A549 (cell line): ENCODE results near the gene SPSB2. TPM values are rescaled to one million over a fixed set of nuclear protein-coding genes. Genes with fewer than 3 reads are reported as not detected.

Experiments used
- ATAC-seq, 2 experiments: fragments of 200-7000 bp in 1 of 2; fragments of >200 bp in 1 of 2; cut with Nextera tagmentation in 1 of 2; cut with Tn5 transposase in 1 of 2; 3 replicates each; pipeline versions ENCODE4 v1.8.0 to v1.9.1; 2018 to 2020; ENCODE audit warnings: mild to moderate bottlenecking in 1 of 2, moderate library complexity in 1 of 2
- CTCF ChIA-PET: fragments of 300-600 bp; sonication (Branson Sonifier 250); formaldehyde crosslinking; extraction: SDS; loops from one replicate; lab custom pipeline; 2021; ENCODE audit warnings: antibody characterized with exemption, inconsistent platforms; lab: Yijun Ruan, JAX
- POLR2A ChIA-PET: fragments of 350-600 bp; formaldehyde crosslinking; extraction: SDS; loops from one replicate; lab custom pipeline; 2021; ENCODE audit warnings: antibody characterized with exemption, inconsistent platforms; lab: Yijun Ruan, JAX
- DNase-seq, 2 experiments: peaks; one replicate each; pipeline versions ENCODE4 v3.0.0 to v3.0.0-alpha.2; 2011 to 2016; ENCODE audit warnings: low read depth in 1 of 2, low spot score in 1 of 2
- FAIRE-seq: peaks from 2 replicates; lab custom pipeline; 2011; peaks lifted over from hg19 to GRCh38; lab: Jason Lieb, UNC
- H3K27ac ChIP-seq, 2 experiments: fragments of >200 bp; sonication (Bioruptor Twin); formaldehyde crosslinking; 3 replicates each; pipeline ENCODE4 v1.5.1; 2016 to 2017
- H3K4me1 ChIP-seq: fragments of >200 bp; sonication (Bioruptor Twin); formaldehyde crosslinking; 3 replicates; pipeline ENCODE4 v1.6.1; 2016
- H3K4me2 ChIP-seq: fragments of >200 bp; sonication (Bioruptor Twin); formaldehyde crosslinking; 3 replicates; pipeline ENCODE4 v1.6.1; 2016
- H3K4me3 ChIP-seq: fragments of >200 bp; sonication (Bioruptor Twin); formaldehyde crosslinking; 3 replicates; pipeline ENCODE4 v1.5.1; 2016
- H3K9me3 ChIP-seq: fragments of >200 bp; sonication (Bioruptor Twin); formaldehyde crosslinking; 3 replicates; pipeline ENCODE4 v1.6.1; 2016
- FOSB ChIP-seq: fragments of 250-450 bp; sonication (Bioruptor Pico); IDR thresholded peaks from 2 replicates; pipeline ENCODE4 v1.5.0; 2020; ENCODE audit warnings: mild to moderate bottlenecking, moderate library complexity
- GATA3 ChIP-seq: IDR thresholded peaks from 2 replicates; pipeline ENCODE4 v1.6.1; 2012; ENCODE audit warnings: borderline replicate concordance
- MAFK ChIP-seq: fragments of 450-650 bp; IDR thresholded peaks from 2 replicates; pipeline ENCODE4 v1.6.1; 2014; ENCODE audit not compliant: partially characterized antibody
- NPAS2 ChIP-seq: fragments of 250-450 bp; sonication (Bioruptor Pico); IDR thresholded peaks from 2 replicates; pipeline ENCODE4 v1.8.0; 2022; ENCODE audit warnings: mild to moderate bottlenecking, moderate library complexity, borderline replicate concordance
- NR3C1 ChIP-seq: fragments of >200 bp; sonication (Bioruptor Twin); formaldehyde crosslinking; IDR thresholded peaks from 3 replicates; pipeline ENCODE4 v1.6.1; 2017
- PHF8 ChIP-seq: fragments of 200-600 bp; sonication (generic); IDR thresholded peaks from 2 replicates; pipeline ENCODE4 v1.6.1; 2016; ENCODE audit warnings: low read depth, mild to moderate bottlenecking, antibody characterized with exemption, moderate library complexity, borderline replicate concordance
- POLR2A ChIP-seq: IDR thresholded peaks from 2 replicates; pipeline ENCODE4 v1.6.1; 2012; ENCODE audit warnings: mild to moderate bottlenecking, low read length
- RCOR1 ChIP-seq: fragments of 150-350 bp; IDR thresholded peaks from 2 replicates; pipeline ENCODE4 v1.6.1; 2014; ENCODE audit warnings: antibody characterized with exemption, low read length, low read depth
- RFX5 ChIP-seq: fragments of 450-650 bp; IDR thresholded peaks from 2 replicates; pipeline ENCODE4 v1.7.1; 2014; ENCODE audit warnings: antibody characterized with exemption, mild to moderate bottlenecking, moderate library complexity
- RNF2 ChIP-seq: fragments of 200-600 bp; sonication (generic); IDR thresholded peaks from 2 replicates; pipeline ENCODE4 v1.6.1; 2016; ENCODE audit warnings: low read depth, mild to moderate bottlenecking, antibody characterized with exemption, moderate library complexity, borderline replicate concordance
- ZFP36 ChIP-seq: fragments of 450-650 bp; IDR thresholded peaks from 2 replicates; pipeline ENCODE4 v1.6.1; 2014; ENCODE audit warnings: borderline replicate concordance; ENCODE audit not compliant: partially characterized antibody
- WGBS: methylation state at CpG from one replicate; pipeline ENCODE4 v1.1.6; 2017; ENCODE audit errors: missing lambda C conversion rate; 5-methylcytosine and 5-hydroxymethylcytosine counted together
- polyA plus RNA-seq, 4 experiments: library from polyadenylated mRNA; depleted of rRNA in 3 of 4; stranded (reverse); fragments of >200 nt; fragmentation: RNase III in 1 of 4; extraction: RNeasy Plus Mini Kit Qiagen cat#74134 plus additional on column Dnase treatment in 1 of 4; gene quantifications; 2 replicates in 3 of 4; 3 replicates in 1 of 4; pipeline ENCODE4 v1.2.3, GENCODE V29; 2011 to 2017
- TF ChIP-seq, protein P1 (sequence below): IDR thresholded peaks from 2 replicates; pipeline ENCODE4 v1.6.1; 2012
- TF ChIP-seq, protein P2 (sequence below): IDR thresholded peaks from 2 replicates; pipeline ENCODE4 v1.6.1; 2012; ENCODE audit warnings: low read depth, borderline replicate concordance
- TF ChIP-seq, protein P3 (sequence below): fragments of 200-600 bp; sonication (generic); IDR thresholded peaks from 2 replicates; pipeline ENCODE4 v1.6.1; 2016; ENCODE audit warnings: antibody characterized with exemption, mild to moderate bottlenecking, moderate library complexity
- TF ChIP-seq, protein P4 (sequence below): fragments of 250-450 bp; sonication (Bioruptor Pico); IDR thresholded peaks from 2 replicates; pipeline ENCODE4 v1.5.0; 2020; ENCODE audit warnings: low read depth, mild to moderate bottlenecking, moderate library complexity
- TF ChIP-seq, protein P5 (sequence below): fragments of 250-450 bp; sonication (Bioruptor Pico); IDR thresholded peaks from 2 replicates; pipeline ENCODE4 v1.5.0; 2021; ENCODE audit warnings: mild to moderate bottlenecking, moderate library complexity, borderline replicate concordance

The SPSB2 gene
- polyA plus RNA-seq, 2 of the 4 experiments (the other 2 are of a cell fraction) = 16.8 to 21.8 TPM

DNA sequence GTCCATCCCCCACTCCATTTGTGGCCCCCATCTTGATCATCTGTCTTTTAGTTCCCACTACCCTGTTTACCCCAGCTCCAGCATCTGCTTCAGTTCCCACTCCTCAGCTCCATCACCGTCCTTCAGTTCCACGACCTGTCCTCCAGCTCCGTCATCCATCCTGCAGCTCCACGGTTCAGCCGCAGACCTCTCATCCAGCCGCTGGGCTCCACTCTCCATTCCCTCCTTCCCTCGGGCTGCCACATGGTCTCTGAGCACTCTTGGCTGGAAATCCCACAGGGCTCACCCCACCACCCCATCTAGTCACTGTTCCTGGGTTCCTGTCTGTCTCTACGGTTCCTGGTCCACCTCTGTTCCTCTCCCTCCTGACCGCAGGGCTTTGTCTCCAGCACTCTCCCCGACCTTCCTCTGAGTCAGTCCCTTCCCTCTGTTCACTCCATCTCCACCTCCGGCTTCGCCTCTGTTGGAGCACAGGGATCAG lies 48.2 kb downstream of the SPSB2 start:
- Histone ChIP-seq H3K27ac (peak overlapping the region in 1 of 2 experiments; percentile 39; a peak in 3 of 6 replicates), H3K4me2 (peak overlapping the region; percentile 69), H3K4me1 (peaks cover 31% of the 10 kb centered on the region)
- CTCF ChIA-PET = interaction anchor here (0.5 to 29.8 kb wide), 41 partner anchors 10 to 587 kb away, joined by 3 to 306 read pairs (median 7); partner anchors contain the start of genes CD4, CDCA3, COPS7A and GNB3
- TF ChIP-seq, protein P1, sequence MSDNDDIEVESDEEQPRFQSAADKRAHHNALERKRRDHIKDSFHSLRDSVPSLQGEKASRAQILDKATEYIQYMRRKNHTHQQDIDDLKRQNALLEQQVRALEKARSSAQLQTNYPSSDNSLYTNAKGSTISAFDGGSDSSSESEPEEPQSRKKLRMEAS = no peak
- TF ChIP-seq, protein P2, sequence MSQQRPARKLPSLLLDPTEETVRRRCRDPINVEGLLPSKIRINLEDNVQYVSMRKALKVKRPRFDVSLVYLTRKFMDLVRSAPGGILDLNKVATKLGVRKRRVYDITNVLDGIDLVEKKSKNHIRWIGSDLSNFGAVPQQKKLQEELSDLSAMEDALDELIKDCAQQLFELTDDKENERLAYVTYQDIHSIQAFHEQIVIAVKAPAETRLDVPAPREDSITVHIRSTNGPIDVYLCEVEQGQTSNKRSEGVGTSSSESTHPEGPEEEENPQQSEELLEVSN = no peak
- no peak for TF ChIP-seq ZFP36
- TF ChIP-seq, protein P3, sequence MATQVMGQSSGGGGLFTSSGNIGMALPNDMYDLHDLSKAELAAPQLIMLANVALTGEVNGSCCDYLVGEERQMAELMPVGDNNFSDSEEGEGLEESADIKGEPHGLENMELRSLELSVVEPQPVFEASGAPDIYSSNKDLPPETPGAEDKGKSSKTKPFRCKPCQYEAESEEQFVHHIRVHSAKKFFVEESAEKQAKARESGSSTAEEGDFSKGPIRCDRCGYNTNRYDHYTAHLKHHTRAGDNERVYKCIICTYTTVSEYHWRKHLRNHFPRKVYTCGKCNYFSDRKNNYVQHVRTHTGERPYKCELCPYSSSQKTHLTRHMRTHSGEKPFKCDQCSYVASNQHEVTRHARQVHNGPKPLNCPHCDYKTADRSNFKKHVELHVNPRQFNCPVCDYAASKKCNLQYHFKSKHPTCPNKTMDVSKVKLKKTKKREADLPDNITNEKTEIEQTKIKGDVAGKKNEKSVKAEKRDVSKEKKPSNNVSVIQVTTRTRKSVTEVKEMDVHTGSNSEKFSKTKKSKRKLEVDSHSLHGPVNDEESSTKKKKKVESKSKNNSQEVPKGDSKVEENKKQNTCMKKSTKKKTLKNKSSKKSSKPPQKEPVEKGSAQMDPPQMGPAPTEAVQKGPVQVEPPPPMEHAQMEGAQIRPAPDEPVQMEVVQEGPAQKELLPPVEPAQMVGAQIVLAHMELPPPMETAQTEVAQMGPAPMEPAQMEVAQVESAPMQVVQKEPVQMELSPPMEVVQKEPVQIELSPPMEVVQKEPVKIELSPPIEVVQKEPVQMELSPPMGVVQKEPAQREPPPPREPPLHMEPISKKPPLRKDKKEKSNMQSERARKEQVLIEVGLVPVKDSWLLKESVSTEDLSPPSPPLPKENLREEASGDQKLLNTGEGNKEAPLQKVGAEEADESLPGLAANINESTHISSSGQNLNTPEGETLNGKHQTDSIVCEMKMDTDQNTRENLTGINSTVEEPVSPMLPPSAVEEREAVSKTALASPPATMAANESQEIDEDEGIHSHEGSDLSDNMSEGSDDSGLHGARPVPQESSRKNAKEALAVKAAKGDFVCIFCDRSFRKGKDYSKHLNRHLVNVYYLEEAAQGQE = no peak
- TF ChIP-seq, protein P4, sequence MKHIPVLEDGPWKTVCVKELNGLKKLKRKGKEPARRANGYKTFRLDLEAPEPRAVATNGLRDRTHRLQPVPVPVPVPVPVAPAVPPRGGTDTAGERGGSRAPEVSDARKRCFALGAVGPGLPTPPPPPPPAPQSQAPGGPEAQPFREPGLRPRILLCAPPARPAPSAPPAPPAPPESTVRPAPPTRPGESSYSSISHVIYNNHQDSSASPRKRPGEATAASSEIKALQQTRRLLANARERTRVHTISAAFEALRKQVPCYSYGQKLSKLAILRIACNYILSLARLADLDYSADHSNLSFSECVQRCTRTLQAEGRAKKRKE (CRISPR knock-in tag) = no peak
- no peak for TF ChIP-seq GATA3
- TF ChIP-seq MAFK = no peak
- no peak for TF ChIP-seq NPAS2 (CRISPR knock-in tag)
- TF ChIP-seq, all 56 proteins: peak for 0
- Histone ChIP-seq H3K9me3 (no peaks in the 10 kb centered on the region), H3K4me3 (no peak overlapping the region)
- no peak for FAIRE-seq
- WGBS = 75% methylated on average over 12 of the region's 12 CpGs
- no peak for DNase-seq
- ATAC-seq = peak in 1 of 2 experiments; percentile 3; a peak in 3 of 6 replicates
- POLR2A ChIA-PET = interaction anchor here (1.0 to 1.1 kb wide), 2 partner anchors 59 to 72 kb away, joined by 4 to 5 read pairs; partner anchors contain the start of genes MLF2 and PTMS

DNA sequence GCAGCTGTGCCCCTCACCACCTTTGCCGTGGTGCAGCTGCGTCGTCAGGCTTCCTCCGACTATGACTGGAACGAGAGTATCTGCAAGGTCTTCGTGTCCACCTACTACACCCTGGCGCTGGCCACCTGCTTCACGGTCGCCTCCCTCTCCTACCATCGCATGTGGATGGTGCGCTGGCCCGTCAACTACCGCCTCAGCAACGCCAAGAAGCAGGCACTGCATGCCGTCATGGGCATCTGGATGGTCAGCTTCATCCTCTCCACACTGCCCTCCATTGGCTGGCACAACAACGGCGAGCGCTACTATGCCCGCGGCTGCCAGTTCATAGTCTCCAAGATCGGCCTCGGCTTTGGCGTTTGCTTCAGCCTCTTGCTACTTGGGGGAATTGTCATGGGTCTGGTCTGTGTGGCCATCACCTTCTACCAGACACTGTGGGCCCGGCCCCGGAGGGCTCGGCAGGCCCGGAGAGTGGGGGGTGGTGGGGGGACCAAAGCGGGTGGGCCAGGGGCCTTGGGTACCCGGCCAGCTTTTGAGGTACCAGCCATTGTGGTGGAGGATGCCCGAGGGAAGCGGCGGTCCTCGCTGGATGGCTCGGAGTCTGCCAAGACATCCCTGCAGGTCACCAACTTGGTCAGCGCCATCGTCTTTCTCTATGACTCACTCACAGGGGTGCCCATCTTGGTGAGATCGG lies 48.9 kb downstream of the SPSB2 start:
- Histone ChIP-seq H3K4me3 (no peak overlapping the region), H3K9me3 (no peaks in the 10 kb centered on the region), H3K4me1 (peaks cover 26% of the 10 kb centered on the region), H3K27ac (no peak overlapping the region), H3K4me2 (no peak overlapping the region)
- ATAC-seq = no peak
- TF ChIP-seq RFX5 (no peak), PHF8 (no peak), RCOR1 (no peak)
- no peak for DNase-seq
- POLR2A ChIA-PET = interaction anchor here (1.0 to 1.4 kb wide), 3 partner anchors 58 to 71 kb away, joined by 4 to 5 read pairs (median 4); partner anchors contain the start of genes MLF2 and PTMS
- no peak for FAIRE-seq
- WGBS = 87% methylated on average over 33 of the region's 37 CpGs
- CTCF ChIA-PET = interaction anchor here (0.7 to 29.8 kb wide), 22 partner anchors 11 to 274 kb away, joined by 3 to 306 read pairs (median 10); partner anchors contain the start of genes CD4, CDCA3, GNB3 and LAG3

DNA sequence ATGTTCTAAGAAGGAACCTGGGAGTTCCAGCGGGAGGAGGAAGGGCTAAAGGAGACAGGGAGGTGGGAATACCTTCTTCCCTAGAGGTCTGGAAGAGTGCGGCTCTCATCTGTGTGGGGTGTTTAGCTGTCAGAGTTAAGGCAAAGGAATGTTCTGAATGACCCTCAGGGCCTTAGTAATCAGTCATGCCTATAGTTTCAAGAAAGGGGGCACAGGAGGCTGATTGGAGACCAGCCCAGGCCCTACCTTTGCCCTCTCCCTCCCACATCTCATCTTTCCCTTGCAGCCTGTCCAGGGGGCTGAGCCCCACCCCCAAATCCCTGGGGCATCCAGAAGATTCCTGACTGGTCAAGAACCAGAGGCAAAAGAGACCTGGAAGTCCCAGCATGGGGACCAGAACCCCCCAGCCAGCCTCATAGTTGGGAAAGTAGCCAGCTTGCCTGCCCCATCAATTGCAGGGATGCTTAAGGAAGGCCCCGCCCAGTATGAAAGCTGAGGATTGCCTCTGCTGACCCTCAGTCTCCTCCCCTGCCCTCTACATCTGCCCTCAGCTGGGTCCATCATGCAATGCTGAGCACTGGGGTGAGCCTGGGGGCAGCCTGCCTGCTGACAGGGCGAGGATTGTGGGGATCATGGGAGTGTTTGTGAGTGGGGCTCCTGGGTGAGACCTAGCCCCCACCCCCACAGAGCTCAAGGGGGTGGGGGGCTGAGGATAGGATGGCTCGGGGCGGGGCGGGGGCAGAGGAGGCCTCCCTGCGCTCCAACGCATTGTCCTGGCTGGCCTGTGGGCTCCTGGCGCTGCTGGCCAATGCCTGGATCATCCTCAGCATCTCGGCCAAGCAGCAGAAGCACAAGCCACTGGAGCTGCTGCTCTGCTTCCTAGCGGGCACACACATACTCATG lies 49.7 kb downstream of the SPSB2 start:
- Histone ChIP-seq H3K4me1 (peaks cover 26% of the 10 kb centered on the region), H3K4me2 (no peak overlapping the region), H3K4me3 (no peak overlapping the region), H3K27ac (no peak overlapping the region), H3K9me3 (no peaks in the 10 kb centered on the region)
- TF ChIP-seq, protein P5, sequence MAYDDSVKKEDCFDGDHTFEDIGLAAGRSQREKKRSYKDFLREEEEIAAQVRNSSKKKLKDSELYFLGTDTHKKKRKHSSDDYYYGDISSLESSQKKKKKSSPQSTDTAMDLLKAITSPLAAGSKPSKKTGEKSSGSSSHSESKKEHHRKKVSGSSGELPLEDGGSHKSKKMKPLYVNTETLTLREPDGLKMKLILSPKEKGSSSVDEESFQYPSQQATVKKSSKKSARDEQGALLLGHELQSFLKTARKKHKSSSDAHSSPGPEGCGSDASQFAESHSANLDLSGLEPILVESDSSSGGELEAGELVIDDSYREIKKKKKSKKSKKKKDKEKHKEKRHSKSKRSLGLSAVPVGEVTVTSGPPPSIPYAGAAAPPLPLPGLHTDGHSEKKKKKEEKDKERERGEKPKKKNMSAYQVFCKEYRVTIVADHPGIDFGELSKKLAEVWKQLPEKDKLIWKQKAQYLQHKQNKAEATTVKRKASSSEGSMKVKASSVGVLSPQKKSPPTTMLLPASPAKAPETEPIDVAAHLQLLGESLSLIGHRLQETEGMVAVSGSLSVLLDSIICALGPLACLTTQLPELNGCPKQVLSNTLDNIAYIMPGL (CRISPR knock-in tag) = no peak
- TF ChIP-seq NR3C1 (no peak), FOSB (CRISPR knock-in tag) (no peak), GATA3 (no peak), RNF2 (no peak), POLR2A (no peak)
- WGBS = 78% methylated on average over 12 of the region's 12 CpGs
- ATAC-seq (no peak), DNase-seq (no peak), FAIRE-seq (no peak)
- ChIA-PET CTCF (interaction anchor here (1.3 to 29.8 kb wide), 11 partner anchors 11 to 88 kb away, joined by 3 to 306 read pairs (median 47); partner anchors contain the start of genes CD4, CDCA3, GNB3 and MLF2), POLR2A (interaction anchor here (1.4 kb wide), 1 partner anchor 70 kb away, joined by 4 read pairs; the partner anchor contains the start of gene MLF2)
